HG03064 (cell line): ENCODE measurements around the gene EDAR.

Experiments used
- ATAC-seq: cut with Tn5 transposase; IDR thresholded peaks from one replicate; pipeline ENCODE4 v1.9.1; 2021; ENCODE audit warnings: low read depth; ENCODE audit not compliant: unreplicated experiment

Gene EDAR

DNA sequence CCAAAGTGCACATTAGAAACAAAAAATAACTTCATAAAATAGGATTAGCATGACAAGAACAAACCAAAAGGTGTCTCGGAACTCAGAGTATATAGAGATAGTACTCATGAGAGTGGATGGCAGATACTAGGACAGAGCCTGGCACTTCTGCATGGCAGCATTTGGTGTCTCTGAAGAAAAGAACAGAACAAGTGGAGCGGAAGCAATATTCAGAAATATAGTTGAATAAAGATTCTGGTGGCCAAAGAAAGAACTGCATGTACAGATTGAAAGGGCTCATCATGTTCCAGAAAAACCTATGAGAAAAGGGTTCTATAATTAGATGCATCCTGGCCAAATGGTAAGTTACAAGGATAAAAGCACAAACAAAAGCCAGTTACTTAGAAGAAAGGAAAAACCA, 111.5 kb downstream of the EDAR start:
- ATAC-seq = no peak

- no peak for ATAC-seq
These were observed 118.9 kb downstream of the EDAR start for GRCh38 chr2:108870069-108870644.

- no peak for ATAC-seq
These were observed 119.5 kb downstream of the EDAR start for GRCh38 chr2:108869542-108869941.

GRCh38 chr2:108868911-108869310, 120.1 kb downstream of the EDAR start:
- ATAC-seq = no peak

DNA sequence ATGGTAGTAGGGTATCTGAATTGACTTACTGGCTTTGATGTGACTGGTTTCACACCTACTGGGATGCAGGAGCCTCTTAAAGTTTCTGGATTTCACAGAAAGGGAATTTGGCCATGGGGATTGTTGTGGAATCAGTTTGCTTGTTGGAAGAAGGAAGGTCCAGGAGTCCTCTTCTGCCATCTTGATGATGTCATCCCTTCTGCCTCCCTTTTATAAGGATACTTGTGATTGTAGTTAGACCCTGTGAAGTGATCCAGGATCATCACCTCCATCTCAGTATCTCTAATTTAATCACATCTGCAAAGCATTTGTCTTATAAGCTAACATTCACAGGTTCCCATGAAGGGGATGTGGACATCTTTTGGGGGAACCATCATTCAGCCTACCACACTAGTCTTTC, 123.0 kb downstream of the EDAR start:
- no peak for ATAC-seq

- ATAC-seq = no peak
These were observed 130.1 kb downstream of the EDAR start for GRCh38 chr2:108858894-108859293.

- ATAC-seq = no peak
These were observed 133.8 kb downstream of the EDAR start for GRCh38 chr2:108855194-108855593.

GRCh38 chr2:108854484-108854883, 134.5 kb downstream of the EDAR start:
- no peak for ATAC-seq

DNA sequence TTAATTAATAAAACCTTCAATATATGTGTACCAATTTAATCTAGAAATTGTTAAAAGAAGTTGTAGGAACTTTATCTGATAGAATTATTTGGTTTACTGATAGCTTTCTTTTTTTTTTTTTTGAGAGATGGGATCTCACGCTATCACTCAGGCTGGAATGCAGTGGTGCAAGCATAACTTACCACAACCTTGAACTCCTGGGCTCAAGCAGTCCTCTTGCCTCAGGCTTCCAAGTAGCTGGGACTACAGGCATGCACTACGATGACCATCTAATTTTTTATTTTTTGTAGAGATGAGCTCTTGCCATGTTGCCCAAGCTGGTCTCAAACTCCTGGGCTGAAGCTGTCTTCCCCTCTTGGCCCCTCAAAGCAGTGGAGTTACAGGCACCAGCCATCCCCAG, 135.6 kb downstream of the EDAR start:
- ATAC-seq = no peak

DNA sequence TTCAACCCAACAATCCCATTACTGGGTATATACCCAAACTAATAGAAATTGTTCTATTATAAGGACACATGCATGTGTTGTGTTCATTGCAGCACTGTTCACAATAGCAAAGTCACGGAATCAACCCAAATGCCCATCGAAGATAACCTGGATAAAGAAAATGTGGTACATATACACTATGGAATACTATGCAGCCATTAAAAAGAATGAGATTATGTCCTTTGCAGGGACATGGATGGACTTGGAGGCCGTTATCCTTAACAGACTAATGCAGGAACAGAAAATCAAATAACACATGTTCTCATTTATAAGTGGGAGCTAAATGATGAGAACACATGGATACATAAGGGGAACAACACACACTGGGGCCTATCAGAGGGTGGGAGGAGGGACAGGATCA, 136.6 kb downstream of the EDAR start:
- no peak for ATAC-seq

DNA sequence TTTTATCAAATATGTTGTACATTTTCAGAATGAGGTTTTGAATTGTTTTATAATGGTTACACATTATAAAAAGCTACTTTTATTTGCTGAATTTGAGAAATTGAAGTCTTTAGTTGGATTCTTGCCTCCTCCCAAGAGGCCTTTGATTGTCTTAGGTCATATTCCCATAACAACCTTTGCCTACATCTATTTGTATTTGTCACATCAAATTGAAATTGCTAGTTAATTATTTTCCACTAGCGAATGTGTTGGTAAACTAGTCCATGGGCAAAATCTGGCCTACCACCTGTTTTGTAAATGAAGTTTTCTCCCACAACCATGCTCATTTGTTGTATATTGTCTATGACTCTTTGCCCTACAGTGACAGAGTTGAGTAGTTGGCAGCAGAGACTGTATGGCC, 142.0 kb downstream of the EDAR start:
- no peak for ATAC-seq

GRCh38 chr2:108845923-108846322, 143.1 kb downstream of the EDAR start:
- ATAC-seq = no peak
